SJSA1 (cell line): Measurements from ENCODE around the gene PNISR. TPM values are rescaled to one million over a fixed set of nuclear protein-coding genes. Genes with fewer than 3 reads are reported as not detected.

Experiments
- total RNA-seq: library from RNA; depleted of rRNA; stranded (reverse); fragments of >200 nt; shearing (Covaris generic); gene quantifications from 2 replicates; pipeline ENCODE4 v1.2.3, GENCODE V29; 2014; rRNA removed

The PNISR gene
- total RNA-seq, 1 experiment from 2014 or later = 47.1 TPM

Other genes with a start within 250 kb of the PNISR start
- 10.5 and 20.5 TPM in 2 replicates for gene FAXC, start 75.6 kb downstream of the PNISR start, total RNA-seq
- gene COQ3, start 31.1 kb downstream of the PNISR start, total RNA-seq = 11.5 and 13.1 TPM in 2 replicates
- gene USP45, start 90.1 kb upstream of the PNISR start, total RNA-seq = 12.0 and 14.8 TPM in 2 replicates
- 114 and 120 TPM in 2 replicates for gene CCNC, start 143.4 kb upstream of the PNISR start, total RNA-seq
- not detected in 2 replicates for gene PRDM13, start 181.5 kb upstream of the PNISR start, total RNA-seq